Transverse colon (tissue), 4 donors: ENCODE data around the gene MBD3L5. TPM values are rescaled to one million over a fixed set of nuclear protein-coding genes. Genes with fewer than 3 reads are reported as not detected.
A peak's percentile ranks its signal among the peaks of the same experiment; 100 is the strongest.
"Not testable (repeated sequence)": the region's sequence is repeated elsewhere in the genome, so short reads cannot be mapped to it uniquely, and the experiment has no call there.

Experiments
- DNase-seq: peaks from one replicate; pipeline ENCODE4 v3.0.0-alpha.2; 2019
- H3K27ac ChIP-seq, 4 donors: fragments of 200-600 bp; sonication (generic); 2 replicates each; pipeline ENCODE4 v1.5.1; 2016 to 2018; ENCODE audit warnings: inconsistent platforms in 4 of 4
- H3K27me3 ChIP-seq: fragments of 200-600 bp; sonication (generic); 2 replicates; pipeline ENCODE4 v1.5.1; 2017; ENCODE audit warnings: inconsistent platforms
- H3K36me3 ChIP-seq, 4 donors: fragments of 200-600 bp; sonication (generic); 2 replicates each; pipeline ENCODE4 v1.5.1; 2017 to 2019; ENCODE audit warnings: inconsistent platforms in 4 of 4
- H3K4me1 ChIP-seq, 4 donors: fragments of 200-600 bp; sonication (generic); 2 replicates each; pipeline ENCODE4 v1.5.1; 2017 to 2020; ENCODE audit warnings: inconsistent platforms in 4 of 4
- H3K4me3 ChIP-seq, 4 donors: fragments of 200-600 bp; sonication (generic); 1 replicate in 1 of 4; 2 replicates in 3 of 4; pipeline versions ENCODE4 v1.5.1 to v1.6.1; 2017 to 2019; ENCODE audit warnings: inconsistent platforms in 4 of 4
- H3K9me3 ChIP-seq, 2 donors: fragments of 200-600 bp; sonication (generic); 2 replicates each; pipeline ENCODE4 v1.5.1; 2017 to 2019; ENCODE audit warnings: inconsistent platforms in 2 of 2
- CTCF ChIP-seq, 5 experiments: fragments of 200-600 bp in 3 of 5; fragments of 450-650 bp in 2 of 5; sonication (generic) in 3 of 5; IDR thresholded peaks; 1 replicate in 2 of 5; 2 replicates in 3 of 5; pipeline ENCODE4 v1.5.1; 2016 to 2017; ENCODE audit warnings: antibody characterized with exemption in 5 of 5, inconsistent platforms in 3 of 5, mild to moderate bottlenecking in 2 of 5, moderate library complexity in 1 of 5
- EP300 ChIP-seq: sonication (generic); formaldehyde crosslinking; IDR thresholded peaks from one replicate; pipeline ENCODE4 v1.6.1; 2017; ENCODE audit warnings: antibody characterized with exemption, low read depth
- POLR2A ChIP-seq: fragments of 450-650 bp; IDR thresholded peaks from one replicate; pipeline ENCODE4 v1.6.1; 2016; ENCODE audit warnings: antibody characterized with exemption, mild to moderate bottlenecking, moderate library complexity
- POLR2AphosphoS5 ChIP-seq, 3 donors: sonication (generic); formaldehyde crosslinking; IDR thresholded peaks; one replicate each; pipeline ENCODE4 v1.6.1; 2016; ENCODE audit warnings: antibody characterized with exemption in 3 of 3
- WGBS, 2 donors: methylation state at CpG; one replicate each; pipeline ENCODE4 v1.1.5; 2018; ENCODE audit warnings: low coverage in 1 of 2; 5-methylcytosine and 5-hydroxymethylcytosine counted together
- in situ Hi-C, 4 donors: fragments of 200-750 bp; cut with MboI; loops; one replicate each; pipeline versions ENCODE4 v1.15.0 to v1.15.1; 2017; ENCODE audit warnings: low sequenced_read_pairs in 3 of 4, low pct_ligation_motif_present in 1 of 4, low pct_unique_long_range_greater_than_20kb in 1 of 4
- intact Hi-C: fragments of 100-400 bp; cut with DNase I; formaldehyde crosslinking; loops from one replicate; pipeline ENCODE4 v1.15.1; 2023; ENCODE audit warnings: low total_unique reads
- total RNA-seq, 4 donors: library from RNA; depleted of rRNA; stranded (reverse); fragments of >200 nt; gene quantifications; one replicate each; pipeline ENCODE4 v1.1.0, GENCODE V29; 2016

Gene MBD3L5
- total RNA-seq, 4 donors from 2014 or later = not detected

DNA sequence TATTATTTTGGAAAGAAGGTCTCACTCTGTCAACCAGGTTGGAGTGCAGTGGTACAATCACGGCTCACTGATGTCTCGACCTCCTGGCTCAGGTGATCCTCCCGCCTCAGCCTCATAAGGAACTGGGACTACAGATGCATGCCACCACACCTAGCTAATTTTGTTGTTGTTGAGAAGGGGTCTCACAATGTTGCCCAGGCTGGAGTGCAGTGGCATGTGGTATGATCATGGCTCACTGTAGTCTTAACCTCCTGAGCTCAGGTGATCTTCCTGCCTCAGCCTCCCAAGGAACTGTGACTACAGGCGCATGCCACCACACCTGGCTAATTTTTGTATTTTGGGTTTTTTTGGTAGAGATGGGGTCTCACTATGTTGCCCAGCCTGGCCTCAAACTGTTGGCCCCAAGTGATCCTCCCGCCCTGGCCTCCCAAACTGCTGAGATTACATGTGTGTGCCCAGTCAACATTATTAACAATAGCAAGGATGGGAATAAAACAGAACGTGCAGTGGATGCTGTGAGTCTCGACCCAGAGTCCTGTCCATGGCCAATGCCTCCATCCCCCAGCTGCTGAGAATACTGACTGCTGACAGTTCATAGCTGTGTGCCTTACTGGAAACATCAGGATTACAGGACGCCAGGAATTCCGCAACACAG, 33.5 kb downstream of the MBD3L5 start:
- no peak for TF ChIP-seq POLR2AphosphoS5 (IDR thresholded peaks at IDR 0.05)
- no peak for DNase-seq
- Histone ChIP-seq H3K4me3 (no peak overlapping the region), H3K27ac (no peak overlapping the region), H3K4me1 (no peaks in the 10 kb centered on the region), H3K9me3 (no peaks in the 10 kb centered on the region), H3K27me3 (no peaks in the 10 kb centered on the region), H3K36me3 (no peaks in the 10 kb centered on the region)
- 92% methylated on average over 4 to 9 of the region's 9 CpGs for WGBS, 2 donors
- in situ Hi-C loops (no loop called here), intact Hi-C loops (loop anchor here (10.0 kb wide), 1 partner anchor 1591 kb away; no protein-coding TSS in a partner anchor)

- H3K9me3 ChIP-seq, H3K4me3 ChIP-seq, H3K36me3 ChIP-seq, H3K27ac ChIP-seq, in situ Hi-C loops, H3K27me3 ChIP-seq: not testable (repeated sequence)
- 67 to 80% methylated on average over 2 to 13 of the region's 13 CpGs for WGBS, 2 donors
- intact Hi-C loops = loop anchor here (10.0 kb wide), 1 partner anchor 1588 kb away; no protein-coding TSS in a partner anchor
- peak; percentile 25 for DNase-seq
- peaks cover 8 to 10% (median 8%) of the 10 kb centered on the region in 4 donors for H3K4me1 ChIP-seq
- peak in 2 of 5 experiments; percentile 6 to 9 for TF ChIP-seq CTCF (IDR thresholded peaks at IDR 0.05)
These were observed 36.7 kb downstream of the MBD3L5 start for GRCh38 chr19:7067122-7067521.

- WGBS, 2 donors = 81 to 85% methylated on average over 2 of the region's 2 CpGs
- no peak for DNase-seq
- peaks cover 0 to 15% (median 6%) of the 10 kb centered on the region in 4 donors for H3K36me3 ChIP-seq
- H3K9me3 ChIP-seq = no peaks in the 10 kb centered on the region
- in situ Hi-C loops (no loop called here), intact Hi-C loops (loop anchor here (10.0 kb wide), 1 partner anchor 1587 kb away; no protein-coding TSS in a partner anchor)
- H3K4me3 ChIP-seq = no peak overlapping the region
- H3K27me3 ChIP-seq = no peaks in the 10 kb centered on the region
- TF ChIP-seq EP300 = no peak
- no peak for TF ChIP-seq POLR2AphosphoS5 (IDR thresholded peaks at IDR 0.05)
- TF ChIP-seq CTCF (IDR thresholded peaks at IDR 0.05) = no peak
- no peak for TF ChIP-seq POLR2A
- H3K27ac ChIP-seq = no peak overlapping the region
- H3K4me1 ChIP-seq = peaks cover 8 to 10% (median 8%) of the 10 kb centered on the region in 4 donors
These were observed 37.3 kb downstream of the MBD3L5 start for GRCh38 chr19:7067716-7068115.

DNA sequence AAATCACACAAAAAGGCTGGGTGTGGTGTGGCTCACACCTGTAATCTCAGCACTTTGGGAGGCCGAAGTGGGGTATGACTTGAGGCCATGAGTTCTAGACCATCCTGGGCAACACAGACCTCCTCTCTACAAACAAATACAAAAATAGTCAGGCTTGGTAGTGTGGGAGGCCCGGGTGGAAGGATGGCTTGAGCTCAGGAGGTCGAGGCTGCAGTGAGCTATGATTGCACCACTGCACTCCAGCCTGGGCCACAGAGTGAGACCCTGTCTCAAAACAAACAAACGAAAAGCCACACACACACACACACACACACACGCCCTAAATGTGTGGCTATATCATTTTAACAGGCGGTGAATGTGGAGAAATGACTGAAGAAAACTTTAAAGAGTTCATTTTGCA, 38.2 kb downstream of the MBD3L5 start:
- intact Hi-C loops (loop anchor here (10.0 kb wide), 1 partner anchor 1586 kb away; no protein-coding TSS in a partner anchor), in situ Hi-C loops (no loop called here)
- peaks cover 8 to 10% (median 8%) of the 10 kb centered on the region in 4 donors for H3K4me1 ChIP-seq
- WGBS, 2 donors = 62 to 81% methylated on average over 3 to 6 of the region's 6 CpGs
- H3K9me3 ChIP-seq = no peaks in the 10 kb centered on the region
- H3K27me3 ChIP-seq = no peaks in the 10 kb centered on the region
- peaks cover 0 to 24% (median 10%) of the 10 kb centered on the region in 4 donors for H3K36me3 ChIP-seq
- DNase-seq = no peak
- no peak overlapping the region for H3K4me3 ChIP-seq
- peak overlapping the region in 3 of 4 donors; percentile 9 to 59 (median 43) for H3K27ac ChIP-seq
- TF ChIP-seq EP300 (no peak), POLR2A (no peak), CTCF (IDR thresholded peaks at IDR 0.05) (no peak)
